ENCODE measurements around the gene KCNJ2. TPM values are rescaled to one million over a fixed set of nuclear protein-coding genes. Genes with fewer than 3 reads are reported as not detected.

The KCNJ2 gene
- total and polyA plus RNA-seq, 8 donors = 3.2 to 25.3 (median 5.4) TPM

- peaks cover 0 to 13% of the 10 kb centered on the region in 2 donors for H3K27me3 ChIP-seq
- H3K27ac ChIP-seq = no peak overlapping the region
- TF ChIP-seq CTCF (IDR thresholded peaks at IDR 0.05) = no peak
- ATAC-seq (no peak), DNase-seq (peak in 1 of 4 donors; percentile 9)
- peak overlapping the region in 1 of 2 donors; percentile 66 for H3K4me3 ChIP-seq
- H3K9me3 ChIP-seq = no peaks in the 10 kb centered on the region
- intact Hi-C loops (cut with DNase I) = no loop called here
- H3K36me3 ChIP-seq = peaks cover 0 to 18% of the 10 kb centered on the region in 2 donors
- peaks cover 0 to 39% of the 10 kb centered on the region in 2 donors for H3K4me1 ChIP-seq
Observed at GRCh38 chr17:70171159-70171558, 1.8 kb downstream of the KCNJ2 start.

- no peak for ATAC-seq
- Histone ChIP-seq H3K27me3 (peaks cover 0 to 13% of the 10 kb centered on the region in 2 donors), H3K9me3 (no peaks in the 10 kb centered on the region), H3K4me1 (peaks cover 0 to 40% of the 10 kb centered on the region in 2 donors), H3K4me3 (peak overlapping the region in 1 of 2 donors; percentile 66), H3K27ac (peak overlapping the region in 1 of 2 donors; percentile 11), H3K36me3 (peaks cover 0 to 31% of the 10 kb centered on the region in 2 donors)
- intact Hi-C loops (cut with DNase I) = no loop called here
- no peak for DNase-seq
- TF ChIP-seq CTCF (IDR thresholded peaks at IDR 0.05) = no peak
Observed at GRCh38 chr17:70172449-70172848, 3.1 kb downstream of the KCNJ2 start.

GRCh38 chr17:70172923-70173322, 3.6 kb downstream of the KCNJ2 start:
- H3K4me3 ChIP-seq = peak overlapping the region in 1 of 2 donors; percentile 66
- DNase-seq (no peak), ATAC-seq (no peak)
- H3K36me3 ChIP-seq = peaks cover 0 to 34% of the 10 kb centered on the region in 2 donors
- H3K9me3 ChIP-seq = no peaks in the 10 kb centered on the region
- H3K27ac ChIP-seq = peak overlapping the region in 1 of 2 donors; percentile 11
- peaks cover 0 to 13% of the 10 kb centered on the region in 2 donors for H3K27me3 ChIP-seq
- TF ChIP-seq CTCF (IDR thresholded peaks at IDR 0.05) = no peak
- intact Hi-C loops (cut with DNase I) = no loop called here
- peaks cover 0 to 44% of the 10 kb centered on the region in 2 donors for H3K4me1 ChIP-seq

- no peak for ATAC-seq
- Histone ChIP-seq H3K27ac (no peak overlapping the region), H3K36me3 (peaks cover 0 to 34% of the 10 kb centered on the region in 2 donors), H3K9me3 (no peaks in the 10 kb centered on the region), H3K4me3 (no peak overlapping the region), H3K4me1 (peaks cover 0 to 44% of the 10 kb centered on the region in 2 donors), H3K27me3 (peaks cover 0 to 11% of the 10 kb centered on the region in 2 donors)
- no peak for TF ChIP-seq CTCF (IDR thresholded peaks at IDR 0.05)
- intact Hi-C loops (cut with DNase I) = no loop called here
- DNase-seq = no peak
Observed at GRCh38 chr17:70173681-70174080, 4.3 kb downstream of the KCNJ2 start.

- no peak for TF ChIP-seq CTCF (IDR thresholded peaks at IDR 0.05)
- intact Hi-C loops (cut with DNase I) = no loop called here
- Histone ChIP-seq H3K9me3 (no peaks in the 10 kb centered on the region), H3K27me3 (no peaks in the 10 kb centered on the region), H3K4me1 (peaks cover 0 to 5% of the 10 kb centered on the region in 2 donors), H3K36me3 (peaks cover 0 to 14% of the 10 kb centered on the region in 2 donors), H3K4me3 (no peak overlapping the region), H3K27ac (no peak overlapping the region)
- DNase-seq = no peak
- ATAC-seq = no peak
Observed at GRCh38 chr17:70181376-70181775, 12.0 kb downstream of the KCNJ2 start.

Data from left lung (tissue), 10 donors.